ENCODE results near the gene ETFB. TPM values are rescaled to one million over a fixed set of nuclear protein-coding genes. Genes with fewer than 3 reads are reported as not detected.
A peak's percentile ranks its signal among the peaks of the same experiment; 100 is the strongest.

ETFB gene
- total and polyA plus RNA-seq, 9 of the 15 experiments (the other 6 are each of a cell fraction or from before 2014, with no cell fraction given), result 18.1 to 143 (median 96.1) TPM

GRCh38 chr19:51354742-51355148 lies 11.4 kb downstream of the ETFB start (continued):
- TF ChIP-seq FOXP1 (CRISPR knock-in tag; IDR thresholded peaks at IDR 0.05) (no peak), SMAD2 (IDR thresholded peaks at IDR 0.05; ENCODE audit: low read depth, low read length) (no peak), PKNOX1 (IDR thresholded peaks at IDR 0.05) (peak; percentile 89), HMG20A (CRISPR knock-in tag; conservative IDR thresholded peaks at IDR 0.05) (no peak), DPF2 (IDR thresholded peaks at IDR 0.05) (no peak), HLTF (IDR thresholded peaks at IDR 0.05) (no peak), GATA2 (CRISPR knock-in tag; IDR thresholded peaks at IDR 0.05) (0 out of 2 replicates have a peak, but pooled peaks have one; percentile 9), RBM17 (IDR thresholded peaks at IDR 0.05; ENCODE audit: borderline replicate concordance, low read depth, low read length) (no peak), ZHX1 (conservative IDR thresholded peaks at IDR 0.05; ENCODE audit: low read length) (no peak), ZNF146 (CRISPR knock-in tag; IDR thresholded peaks at IDR 0.05; ENCODE audit: unreplicated experiment) (no peak), SOX6 (IDR thresholded peaks at IDR 0.05) (peak; percentile 52; the same call in 1 of the 2 replicates), ZNF184 (CRISPR knock-in tag; IDR thresholded peaks at IDR 0.05) (no peak), ZFP30 (CRISPR knock-in tag; IDR thresholded peaks at IDR 0.05; ENCODE audit: borderline replicate concordance) (no peak), PCBP1 (IDR thresholded peaks at IDR 0.05; ENCODE audit: low read depth, low read length, poor library complexity, severe bottlenecking) (no peak), GABPB2 (CRISPR knock-in tag; conservative IDR thresholded peaks at IDR 0.05) (no peak), BDP1 (IDR thresholded peaks at IDR 0.05; ENCODE audit: insufficient read depth, insufficient read length) (no peak), EZH2 (IDR thresholded peaks at IDR 0.05; ENCODE audit: borderline replicate concordance, low read depth, low read length) (no peak), ZNF507 (tag; conservative IDR thresholded peaks at IDR 0.05) (no peak), SAFB2 (IDR thresholded peaks at IDR 0.05; ENCODE audit: borderline replicate concordance, low read depth, low read length, severe bottlenecking) (no peak), STAT6 (CRISPR knock-in tag; IDR thresholded peaks at IDR 0.05) (no peak), YY1 (IDR thresholded peaks at IDR 0.05; ENCODE audit: borderline replicate concordance in 1 of 3, control insufficient read depth in 1 of 3, extremely low read depth in 1 of 3, insufficient read depth in 3 of 3, insufficient read length in 1 of 3, insufficient replicate concordance in 2 of 3, low read depth in 1 of 3, low read length in 2 of 3) (no peak), ZNF436 (CRISPR knock-in tag; IDR thresholded peaks at IDR 0.05) (no peak), ZNF77 (CRISPR knock-in tag; IDR thresholded peaks at IDR 0.05) (no peak)

Measured in K562 (cell line).